ENCODE measurements around the gene P2RX6.

P2RX6 gene

GRCh38 chr22:21010426-21011113, 4.4 kb upstream of the P2RX6 start:
- TF ChIP-seq, protein P1, sequence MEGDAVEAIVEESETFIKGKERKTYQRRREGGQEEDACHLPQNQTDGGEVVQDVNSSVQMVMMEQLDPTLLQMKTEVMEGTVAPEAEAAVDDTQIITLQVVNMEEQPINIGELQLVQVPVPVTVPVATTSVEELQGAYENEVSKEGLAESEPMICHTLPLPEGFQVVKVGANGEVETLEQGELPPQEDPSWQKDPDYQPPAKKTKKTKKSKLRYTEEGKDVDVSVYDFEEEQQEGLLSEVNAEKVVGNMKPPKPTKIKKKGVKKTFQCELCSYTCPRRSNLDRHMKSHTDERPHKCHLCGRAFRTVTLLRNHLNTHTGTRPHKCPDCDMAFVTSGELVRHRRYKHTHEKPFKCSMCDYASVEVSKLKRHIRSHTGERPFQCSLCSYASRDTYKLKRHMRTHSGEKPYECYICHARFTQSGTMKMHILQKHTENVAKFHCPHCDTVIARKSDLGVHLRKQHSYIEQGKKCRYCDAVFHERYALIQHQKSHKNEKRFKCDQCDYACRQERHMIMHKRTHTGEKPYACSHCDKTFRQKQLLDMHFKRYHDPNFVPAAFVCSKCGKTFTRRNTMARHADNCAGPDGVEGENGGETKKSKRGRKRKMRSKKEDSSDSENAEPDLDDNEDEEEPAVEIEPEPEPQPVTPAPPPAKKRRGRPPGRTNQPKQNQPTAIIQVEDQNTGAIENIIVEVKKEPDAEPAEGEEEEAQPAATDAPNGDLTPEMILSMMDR (IDR thresholded peaks at IDR 0.05), result no peak

GRCh38 chr22:21012446-21013407, 2.2 kb upstream of the P2RX6 start:
- TF ChIP-seq, protein P1 (IDR thresholded peaks at IDR 0.05), result no peak

- TF ChIP-seq, protein P1 (IDR thresholded peaks at IDR 0.05), result no peak
These were observed 1.2 kb upstream of the P2RX6 start for GRCh38 chr22:21013657-21014201.

- TF ChIP-seq, protein P1 (IDR thresholded peaks at IDR 0.05), result no peak
These were observed 701 bp upstream of the P2RX6 start for GRCh38 chr22:21014202-21014725.

DNA sequence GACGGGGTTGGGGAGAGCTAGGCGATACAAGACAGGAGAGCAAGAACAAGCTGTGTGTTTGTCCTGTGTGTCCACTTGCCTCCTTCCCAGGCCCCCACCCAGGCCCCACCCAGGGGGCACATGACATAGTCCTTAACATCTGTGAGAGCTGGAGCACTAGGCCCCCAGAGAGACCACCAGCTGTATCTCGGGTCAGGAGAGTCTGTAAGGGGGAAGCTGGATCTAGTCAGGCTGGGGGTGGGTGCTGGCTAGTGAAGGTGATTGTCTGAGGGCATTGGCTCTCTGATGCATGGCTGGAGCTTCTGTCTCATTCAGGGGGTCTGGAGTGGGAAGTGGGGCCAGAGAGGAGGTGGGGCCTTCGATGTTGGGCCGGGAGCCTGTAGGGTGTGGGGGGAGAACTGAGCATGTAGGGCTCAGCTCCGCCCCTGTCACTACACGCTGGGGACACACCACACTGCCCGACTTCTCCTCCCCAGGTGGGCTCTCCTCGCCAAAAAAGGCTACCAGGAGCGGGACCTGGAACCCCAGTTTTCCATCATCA, 571 bp downstream of the P2RX6 start:
- TF ChIP-seq, protein P1 (IDR thresholded peaks at IDR 0.05), result no peak

DNA sequence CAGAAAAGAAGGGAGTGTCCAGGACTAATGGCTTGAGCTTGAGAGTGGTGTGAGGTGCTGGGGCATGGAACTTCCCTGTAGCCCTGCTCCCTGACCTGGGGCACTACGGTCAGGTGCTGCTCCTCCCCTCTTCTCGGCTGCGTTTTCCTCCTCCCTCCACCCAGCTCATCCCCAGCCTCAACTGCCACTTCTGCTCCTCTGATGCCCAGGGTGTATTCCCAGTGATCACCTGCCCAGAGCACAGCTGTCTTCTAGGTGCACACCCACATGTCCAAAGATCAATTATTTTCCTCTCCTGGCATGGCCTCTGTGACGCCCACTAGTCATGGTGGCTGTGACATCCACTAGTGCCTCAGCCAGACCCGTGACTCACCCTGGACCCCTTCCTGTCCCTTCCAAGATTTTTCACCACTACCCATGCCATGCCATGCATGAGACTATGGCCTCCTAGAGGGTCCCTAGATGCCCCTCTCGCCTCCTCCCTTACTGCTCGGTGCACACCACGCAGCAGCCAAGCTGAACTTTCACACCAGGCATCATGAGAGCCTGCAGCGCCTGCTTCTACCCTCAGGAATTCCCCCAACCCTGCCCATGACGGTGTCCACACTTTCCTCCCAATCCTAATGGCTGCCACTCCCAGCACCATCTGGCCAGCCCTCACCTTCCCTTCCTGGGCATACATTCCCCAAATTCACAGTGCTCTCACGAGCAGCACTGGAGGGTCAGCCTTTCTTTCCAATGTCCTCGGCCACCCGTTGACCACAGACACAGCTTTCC, 1.9 kb downstream of the P2RX6 start:
- TF ChIP-seq, protein P1 (IDR thresholded peaks at IDR 0.05), result no peak

All from LNCAP (cell line).